Stromal cell of bone marrow (primary cell): ENCODE measurements around the gene ZNF497.
"Not testable (repeated sequence)": the region's sequence is repeated elsewhere in the genome, so short reads cannot be mapped to it uniquely, and the experiment has no call there.

Experiments used
- DNase-seq: peaks from one replicate; pipeline ENCODE4 v3.0.0-alpha.2; 2012; ENCODE audit warnings: low read depth

Gene ZNF497

DNA sequence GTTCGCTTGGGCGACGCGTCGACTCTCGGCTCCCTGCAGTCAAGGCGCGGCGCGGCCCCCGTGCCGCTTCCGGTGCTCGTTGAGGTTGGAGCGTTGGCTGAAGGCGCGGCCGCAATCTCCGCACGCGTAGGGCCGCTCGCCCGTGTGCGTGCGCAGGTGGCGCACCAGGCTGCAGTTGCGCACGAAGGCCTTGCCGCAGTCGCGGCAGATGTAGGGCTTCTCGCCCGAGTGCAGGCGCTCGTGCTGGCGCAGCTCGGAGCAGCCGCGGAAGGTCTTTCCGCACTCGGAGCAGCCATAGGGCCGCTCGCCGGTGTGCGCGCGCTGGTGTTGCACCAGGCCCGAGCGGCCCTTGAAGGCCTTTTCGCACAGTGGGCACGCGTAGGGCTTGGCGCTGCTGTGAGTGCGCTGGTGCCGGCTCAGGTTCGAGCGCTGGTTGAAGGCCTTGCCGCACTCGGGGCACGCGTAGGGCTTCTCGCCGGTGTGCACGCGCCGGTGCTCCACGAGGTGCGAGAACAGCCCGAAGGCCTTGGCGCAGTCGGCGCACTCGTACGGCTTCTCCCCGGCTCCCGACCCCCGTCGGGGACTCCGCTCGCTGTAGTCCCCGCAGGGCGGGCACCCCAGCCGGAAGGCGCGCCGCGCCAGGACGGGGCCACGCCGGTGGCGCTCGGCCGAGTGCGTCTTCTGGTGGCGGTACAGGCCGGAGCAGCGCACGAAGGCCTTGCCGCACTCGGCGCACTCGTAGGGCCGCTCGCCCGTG is 5.3 kb upstream of the ZNF497 start:
- DNase-seq: no peak

DNA sequence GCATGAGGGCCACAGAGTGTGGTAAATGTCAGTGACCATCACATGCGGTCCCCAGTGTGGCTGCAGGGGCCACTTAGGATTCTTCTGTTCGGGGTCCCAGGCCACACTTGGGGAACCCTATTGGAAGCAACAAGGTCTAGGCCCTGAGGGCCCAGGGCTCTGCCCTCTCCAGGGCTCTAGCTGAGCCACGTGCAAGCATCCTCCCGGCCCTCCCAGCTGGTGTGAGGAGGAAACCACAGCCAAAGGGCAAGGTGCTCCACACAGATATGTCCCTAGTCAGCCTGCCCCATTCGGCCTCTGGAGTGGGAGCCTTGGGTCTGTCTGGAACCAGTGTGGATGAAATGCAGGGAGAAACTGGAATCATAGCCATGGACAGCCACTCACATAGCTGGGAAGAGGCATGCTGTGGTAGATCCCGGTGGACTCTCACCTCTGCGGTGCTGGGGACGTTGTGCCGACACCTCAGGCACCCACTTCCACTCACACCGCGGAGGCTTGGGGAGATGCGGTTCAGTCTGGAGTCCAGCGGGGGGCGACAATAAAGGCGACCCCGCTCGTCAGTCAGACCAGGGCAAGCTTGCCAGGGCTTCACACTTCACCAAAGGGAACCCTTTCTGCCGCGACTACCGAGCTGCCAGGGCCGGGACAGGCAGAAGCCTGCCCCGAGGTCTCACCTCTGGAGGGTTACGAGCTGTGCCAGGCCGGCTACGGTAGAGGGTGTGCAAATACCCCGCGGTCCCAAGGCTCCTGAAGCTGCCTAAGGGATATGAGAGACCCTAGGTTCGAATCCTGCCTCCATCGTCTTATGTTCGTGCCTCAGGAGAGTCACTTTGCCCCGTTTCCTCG is 4.3 kb upstream of the ZNF497 start:
- no peak for DNase-seq

DNA sequence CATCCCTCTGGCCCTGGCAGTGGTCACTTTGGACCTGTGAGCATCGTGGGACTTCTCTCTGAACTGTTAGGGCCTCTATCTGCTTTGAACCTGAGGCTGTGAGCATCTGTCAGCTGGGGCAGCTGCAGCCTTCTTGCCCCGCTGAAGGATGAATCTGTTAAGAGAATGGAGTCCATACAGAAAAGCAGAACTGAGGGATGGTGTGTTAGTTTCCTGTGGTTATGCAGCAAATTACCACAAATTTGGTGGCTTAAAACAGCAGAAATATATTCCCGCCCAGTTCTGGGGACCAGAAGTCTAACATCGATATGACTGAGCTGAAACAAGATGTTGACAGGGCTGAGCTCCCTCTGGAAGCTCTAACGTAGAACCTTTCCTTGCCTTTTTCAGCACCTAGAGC is 1.6 kb upstream of the ZNF497 start:
- DNase-seq: no peak

DNA sequence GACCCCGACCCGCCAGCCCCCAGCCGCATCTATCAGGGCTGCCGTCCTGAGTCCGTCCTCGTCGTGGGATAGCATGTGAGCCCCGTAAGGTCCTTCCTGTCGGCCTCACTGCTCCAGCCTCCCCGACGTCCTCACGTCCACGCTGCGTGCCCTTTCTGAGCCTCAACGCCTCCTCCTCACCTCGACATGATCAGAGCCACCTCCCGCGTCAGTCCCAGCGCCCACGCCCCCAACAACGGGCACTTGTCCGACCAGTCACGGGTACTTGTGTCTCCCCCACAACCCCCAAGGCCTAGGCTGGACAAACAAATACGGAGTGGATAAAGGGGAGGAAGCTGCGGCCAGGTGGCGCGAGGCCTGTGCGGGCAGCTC is 665 bp downstream of the ZNF497 start:
- no peak for DNase-seq

DNA sequence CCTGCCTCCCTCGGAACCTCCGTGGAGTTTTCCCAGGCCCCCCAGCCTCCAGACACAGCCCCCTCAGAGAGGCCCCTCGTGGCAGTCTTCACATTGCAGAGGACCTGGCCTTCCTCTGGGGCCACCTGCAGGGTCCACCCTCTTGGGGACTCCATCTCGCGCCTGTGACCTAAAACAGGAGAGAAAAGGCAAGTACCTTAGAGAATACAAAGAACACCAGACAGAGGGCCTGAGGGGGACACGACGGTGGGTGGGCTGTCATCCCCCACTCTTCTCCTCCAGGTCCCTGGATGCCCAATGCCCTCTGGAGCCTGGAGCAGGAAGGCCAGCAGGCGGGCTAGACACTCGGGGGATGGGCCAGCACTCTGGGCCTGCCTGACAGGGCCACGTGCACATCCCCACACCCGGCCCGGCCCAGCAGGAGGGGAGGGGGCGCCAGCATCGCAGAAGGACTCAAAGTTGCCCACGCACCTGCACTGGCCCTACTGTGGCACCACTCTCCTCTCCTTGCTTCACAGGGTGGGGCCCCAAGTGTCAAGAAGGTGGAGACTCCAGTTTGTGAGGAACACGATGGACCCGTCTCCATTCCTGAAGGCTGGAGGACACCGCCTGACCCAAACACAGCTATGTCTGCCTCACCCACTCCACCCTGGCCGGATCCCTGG is 4.9 kb downstream of the ZNF497 start:
- no peak for DNase-seq

DNA sequence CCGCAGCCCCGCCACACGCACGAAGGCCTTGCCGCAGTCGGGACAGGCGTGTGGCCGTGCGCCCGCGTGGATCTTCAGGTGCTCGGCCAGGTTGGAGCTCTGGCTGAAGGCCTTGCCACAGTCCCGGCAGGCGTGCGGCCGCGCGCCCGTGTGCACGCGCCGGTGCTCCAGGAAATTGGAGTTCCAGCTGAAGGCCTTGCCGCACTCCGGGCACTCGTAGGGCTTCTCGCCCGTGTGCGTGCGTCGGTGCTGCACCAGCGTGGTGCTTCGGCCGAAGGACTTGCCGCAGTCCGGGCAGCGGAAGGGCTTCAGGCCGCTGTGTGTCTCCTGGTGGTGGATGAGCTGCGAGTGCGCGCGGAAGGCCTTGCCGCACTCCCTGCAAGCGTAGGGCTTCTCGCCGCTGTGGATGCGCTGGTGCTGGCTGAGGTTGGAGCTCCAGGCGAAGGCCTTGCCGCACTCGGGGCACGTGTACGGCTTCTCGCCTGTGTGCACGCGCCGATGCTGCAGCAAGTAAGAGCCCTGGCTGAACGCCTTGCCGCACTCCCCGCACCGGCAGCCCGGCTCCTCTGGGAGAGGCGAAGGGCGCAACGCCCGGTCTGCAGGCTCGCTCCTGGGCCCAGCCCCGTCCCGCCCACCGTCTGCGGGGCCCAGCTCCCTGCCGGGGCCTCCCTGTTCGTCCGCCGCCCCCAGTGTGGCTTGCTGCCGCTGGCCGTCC is 5.6 kb downstream of the ZNF497 start:
- no peak for DNase-seq

DNA sequence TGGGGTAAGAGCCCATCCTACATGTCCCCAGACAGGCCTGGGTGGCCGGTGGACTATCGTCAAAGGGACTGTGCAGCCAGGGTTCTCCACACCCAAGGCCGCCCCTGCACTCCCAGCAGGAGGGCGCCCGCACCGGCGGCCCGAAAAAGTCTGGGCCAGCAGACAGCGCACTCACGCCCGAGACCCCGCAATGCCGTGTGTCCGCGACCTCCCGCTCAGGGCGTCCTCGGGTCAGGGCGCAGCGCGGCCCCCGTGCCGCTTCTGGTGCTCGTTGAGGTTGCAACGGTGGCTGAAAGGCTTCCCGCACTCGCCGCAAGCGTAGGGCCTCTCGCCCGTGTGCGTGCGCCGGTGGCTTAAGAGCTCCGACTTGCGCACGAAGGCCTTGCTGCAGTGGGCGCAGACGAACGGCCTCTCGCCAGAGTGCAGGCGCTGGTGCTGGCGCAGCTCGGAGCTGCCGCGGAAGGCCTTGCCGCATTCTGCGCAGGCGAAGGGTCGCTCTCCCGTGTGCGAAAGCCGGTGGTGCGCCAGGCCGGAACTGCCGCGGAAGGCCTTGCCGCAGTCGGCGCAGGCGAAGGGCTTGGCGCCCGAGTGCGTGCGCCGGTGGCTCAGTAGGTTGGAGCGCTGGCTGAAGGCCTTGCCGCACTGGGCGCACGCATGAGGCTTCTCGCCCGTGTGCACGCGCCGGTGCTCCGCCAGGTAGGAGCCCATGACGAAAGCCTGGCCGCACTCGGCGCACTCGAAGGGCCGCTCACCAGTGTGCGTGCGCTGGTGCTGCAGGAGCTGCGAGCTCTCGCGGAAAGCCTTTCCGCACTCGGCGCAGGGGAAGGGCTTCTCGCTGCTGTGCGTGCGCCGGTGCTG is 6.4 kb downstream of the ZNF497 start:
- DNase-seq: no peak

DNA sequence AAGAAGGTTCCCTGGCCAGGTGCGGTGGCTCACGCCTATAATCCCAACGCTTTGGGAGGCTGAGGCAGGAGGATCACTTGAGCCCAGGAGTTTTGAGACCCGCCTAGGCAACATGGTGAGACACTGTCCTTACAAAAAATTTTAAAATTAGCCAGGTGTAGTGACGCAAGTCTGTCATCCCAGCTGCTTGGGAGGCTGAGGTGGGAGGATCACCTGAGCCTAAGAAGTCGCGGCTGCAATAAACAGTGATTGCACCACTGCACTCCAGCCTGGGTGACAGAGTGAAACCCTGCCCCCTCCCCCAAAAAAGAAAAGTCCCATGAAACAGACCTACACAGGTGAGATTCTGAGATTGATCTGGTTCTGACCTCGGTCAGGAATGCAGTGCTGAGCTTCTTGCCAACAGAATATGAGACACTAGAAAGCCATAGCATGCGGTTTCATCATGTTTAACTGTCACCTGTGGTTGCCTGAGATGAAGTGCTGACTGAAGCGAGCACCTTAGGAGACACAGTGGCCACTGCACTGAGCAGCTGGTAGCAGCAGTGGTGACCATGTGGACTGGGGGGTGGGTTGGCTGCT is 7.2 kb downstream of the ZNF497 start:
- no peak for DNase-seq

DNA sequence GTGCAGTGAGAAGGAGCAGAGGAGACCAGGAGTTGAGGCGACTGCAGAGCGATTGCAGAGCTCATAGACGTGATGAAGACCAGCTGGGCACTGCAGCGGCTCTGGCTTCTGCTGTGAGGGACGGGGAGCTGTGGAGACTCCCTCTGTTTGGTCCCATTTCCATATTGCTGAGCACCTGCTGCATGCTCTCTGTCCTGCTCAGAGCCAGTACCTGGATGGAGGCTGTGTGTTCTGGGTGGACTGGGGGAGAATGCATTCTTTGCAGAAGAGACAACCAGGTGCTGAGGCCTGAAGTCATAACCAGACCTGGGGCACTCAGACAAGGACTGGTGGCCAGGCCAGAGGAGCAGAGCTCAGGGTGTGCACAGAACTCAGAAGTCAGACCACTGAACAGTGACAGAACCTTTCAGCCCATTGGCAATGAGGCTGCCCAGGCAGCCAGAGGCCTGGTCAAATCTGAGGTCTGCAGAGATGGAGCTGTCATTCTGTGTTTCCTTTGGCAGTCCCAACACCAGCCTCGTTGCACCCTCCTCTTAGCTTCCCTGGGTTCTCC is 8.0 kb downstream of the ZNF497 start:
- no peak for DNase-seq

DNA sequence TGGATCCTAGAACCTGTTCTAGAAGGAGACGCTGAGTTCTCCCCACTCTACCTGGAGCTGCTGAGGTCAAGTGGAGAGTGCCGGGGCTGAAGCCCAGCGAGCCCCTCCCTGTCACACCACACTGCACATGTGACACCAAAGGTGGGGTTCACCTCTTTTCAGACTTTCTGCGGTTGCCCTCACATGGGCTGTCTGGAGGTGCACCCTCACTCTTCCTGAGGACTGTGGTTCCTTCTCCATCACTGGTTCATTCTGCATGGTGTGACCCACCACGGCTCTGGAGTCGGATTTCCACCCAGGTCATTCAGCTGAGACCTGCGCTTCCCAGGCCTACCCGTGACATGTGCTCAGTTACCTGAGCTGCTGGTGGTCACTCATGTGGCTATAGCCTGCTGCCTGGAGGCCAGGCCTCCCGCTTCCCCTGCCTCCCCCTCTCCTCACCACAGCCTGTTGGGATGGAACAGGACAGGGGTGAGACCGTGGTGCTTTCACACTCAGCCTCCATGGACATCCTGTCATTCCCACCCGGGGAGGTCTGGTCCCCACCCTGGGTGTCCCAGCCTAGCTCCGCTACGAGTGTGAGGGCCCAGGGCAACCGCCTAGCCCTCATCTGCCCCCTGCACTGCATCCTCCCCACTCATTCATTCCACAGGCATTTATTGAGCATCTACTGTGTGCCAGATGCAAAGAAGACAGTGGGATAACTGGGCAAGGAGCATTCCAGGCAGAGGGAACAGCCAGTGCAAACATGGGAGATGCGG is 8.7 kb downstream of the ZNF497 start:
- DNase-seq: no peak

DNA sequence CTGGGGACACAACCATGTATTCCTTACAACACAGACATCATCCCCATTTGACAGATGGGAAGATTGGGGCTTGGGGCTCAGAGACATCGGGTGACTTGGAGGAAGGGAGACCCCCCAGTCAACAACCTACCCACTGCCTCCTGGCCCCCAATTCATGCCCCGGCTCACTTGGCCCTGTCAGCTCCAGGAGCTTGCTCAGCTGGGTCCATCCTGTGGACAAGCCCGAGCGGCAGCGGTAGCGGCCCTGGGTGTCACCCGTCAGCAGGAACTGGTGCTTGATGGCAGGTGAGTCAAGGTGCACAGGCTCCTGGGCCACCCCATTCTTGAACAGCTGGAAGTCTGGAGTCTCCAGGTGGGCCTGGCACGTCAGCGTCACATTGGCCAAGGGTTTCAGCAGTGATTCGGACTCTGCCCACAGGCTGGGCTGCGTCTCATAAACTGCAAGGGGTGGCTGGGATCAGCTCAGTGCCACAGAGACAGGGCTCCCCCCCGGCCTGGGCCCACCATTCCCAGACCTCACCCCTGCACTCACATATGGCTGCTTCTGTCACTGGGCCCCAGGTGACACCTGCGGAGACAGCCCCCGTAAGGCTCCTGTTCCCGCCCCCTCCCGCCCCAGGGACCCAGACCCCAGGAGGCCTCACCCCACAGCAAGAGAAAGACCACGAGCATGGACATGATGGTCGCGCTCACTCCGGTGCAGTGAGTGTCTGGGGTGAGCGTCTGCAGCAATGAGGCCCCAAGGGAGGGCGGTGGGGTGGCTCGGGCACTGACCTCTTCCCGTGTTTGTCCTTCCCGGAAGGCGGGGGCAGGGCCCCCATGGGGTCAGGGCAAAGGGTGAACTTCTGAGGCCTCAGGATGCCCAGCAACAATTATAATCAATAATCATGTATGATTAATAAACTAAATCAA is 9.5 kb downstream of the ZNF497 start, which contains the start of gene A1BG:
Gene A1BG, minus strand, starts transcription at position 733 of the 912 bp plus-strand sequence. Its CDS starts 55 bp downstream, at position 678.
- DNase-seq: no peak

DNA sequence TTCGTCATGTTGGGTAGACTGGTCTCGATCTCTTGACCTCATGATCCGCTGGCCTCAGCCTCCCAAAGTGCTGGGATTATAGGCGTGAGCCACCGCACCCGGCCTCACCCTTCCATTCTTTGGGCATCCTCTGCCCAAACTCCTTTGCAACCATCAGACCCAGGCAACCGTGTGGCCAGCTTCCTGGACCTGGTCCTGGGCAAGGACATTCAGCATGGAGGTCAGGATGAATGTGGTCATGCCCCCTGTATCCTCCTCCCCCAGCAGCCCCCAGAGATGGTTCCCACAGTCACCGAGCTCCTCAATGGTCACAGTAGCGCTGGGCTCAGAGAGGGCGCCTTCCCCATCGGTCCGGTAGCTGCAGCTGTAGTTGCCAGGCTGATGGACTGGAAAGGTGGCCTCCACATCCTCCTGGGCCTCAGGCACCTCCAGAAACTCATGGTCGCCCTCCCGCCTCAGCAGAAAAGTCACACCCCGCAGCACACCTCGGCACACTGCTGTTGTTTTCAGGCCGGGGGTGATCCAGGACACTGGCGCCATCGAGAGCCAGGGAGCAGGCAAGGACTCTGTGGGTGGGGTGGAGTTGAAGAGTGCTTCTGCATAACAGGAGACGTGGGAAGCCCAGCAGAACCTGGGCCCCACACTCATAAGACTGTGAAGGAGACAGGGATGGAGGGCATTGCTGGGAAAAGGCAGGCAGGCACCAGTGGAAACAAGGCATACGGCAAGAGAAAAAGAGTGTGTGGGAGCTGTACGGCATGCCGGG is 10.4 kb downstream of the ZNF497 start:
- no peak for DNase-seq

DNA sequence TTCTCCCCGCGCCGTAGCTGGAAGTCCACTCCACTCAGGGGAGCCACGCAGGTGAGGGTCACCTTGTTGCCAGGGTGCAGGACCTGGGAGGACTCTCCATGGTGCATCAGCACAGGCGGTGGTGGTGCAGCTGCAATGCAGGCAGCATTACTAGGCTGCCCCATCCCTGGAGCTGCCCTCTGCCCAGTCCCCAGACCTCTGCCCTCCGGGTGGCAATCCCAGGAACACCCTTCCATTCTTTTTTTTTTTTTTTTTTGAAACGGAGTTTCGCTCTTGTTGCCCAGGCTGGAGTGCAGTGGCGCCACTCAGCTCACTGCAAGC is 11.0 kb downstream of the ZNF497 start:
- DNase-seq: no peak

DNA sequence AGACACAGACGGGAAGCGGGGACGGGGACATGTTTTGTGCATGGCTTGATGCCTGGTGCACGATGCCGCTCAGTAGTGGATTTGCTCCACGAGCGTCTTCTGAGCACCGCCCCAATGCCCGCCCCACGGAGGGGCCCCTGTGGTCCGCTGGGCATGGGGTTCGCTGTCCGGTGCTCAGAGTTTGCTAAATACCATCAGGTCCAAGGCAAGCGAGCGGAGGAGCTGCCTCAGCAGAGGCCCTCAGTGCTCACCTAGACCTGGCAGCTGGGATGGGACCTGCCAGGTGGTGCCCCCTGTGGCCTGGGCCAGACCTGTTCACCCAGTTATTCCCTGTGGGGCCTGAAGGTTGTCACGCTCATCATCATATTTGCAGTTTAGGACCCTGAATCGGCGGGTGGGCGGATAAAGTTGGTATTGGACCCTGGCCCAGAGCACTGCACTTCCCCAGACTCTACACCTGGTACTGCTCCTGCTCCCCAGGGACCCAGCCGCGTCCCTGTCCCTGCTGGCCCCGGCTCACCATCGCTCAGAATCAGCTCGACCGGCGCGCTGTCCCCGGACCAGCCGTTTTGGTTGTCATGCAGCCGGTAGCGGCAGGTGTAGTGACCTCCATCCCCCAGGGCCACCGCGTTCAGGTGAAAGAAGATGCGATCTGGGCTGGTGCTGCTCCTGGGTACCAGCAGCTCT is 11.5 kb downstream of the ZNF497 start:
- no peak for DNase-seq

DNA sequence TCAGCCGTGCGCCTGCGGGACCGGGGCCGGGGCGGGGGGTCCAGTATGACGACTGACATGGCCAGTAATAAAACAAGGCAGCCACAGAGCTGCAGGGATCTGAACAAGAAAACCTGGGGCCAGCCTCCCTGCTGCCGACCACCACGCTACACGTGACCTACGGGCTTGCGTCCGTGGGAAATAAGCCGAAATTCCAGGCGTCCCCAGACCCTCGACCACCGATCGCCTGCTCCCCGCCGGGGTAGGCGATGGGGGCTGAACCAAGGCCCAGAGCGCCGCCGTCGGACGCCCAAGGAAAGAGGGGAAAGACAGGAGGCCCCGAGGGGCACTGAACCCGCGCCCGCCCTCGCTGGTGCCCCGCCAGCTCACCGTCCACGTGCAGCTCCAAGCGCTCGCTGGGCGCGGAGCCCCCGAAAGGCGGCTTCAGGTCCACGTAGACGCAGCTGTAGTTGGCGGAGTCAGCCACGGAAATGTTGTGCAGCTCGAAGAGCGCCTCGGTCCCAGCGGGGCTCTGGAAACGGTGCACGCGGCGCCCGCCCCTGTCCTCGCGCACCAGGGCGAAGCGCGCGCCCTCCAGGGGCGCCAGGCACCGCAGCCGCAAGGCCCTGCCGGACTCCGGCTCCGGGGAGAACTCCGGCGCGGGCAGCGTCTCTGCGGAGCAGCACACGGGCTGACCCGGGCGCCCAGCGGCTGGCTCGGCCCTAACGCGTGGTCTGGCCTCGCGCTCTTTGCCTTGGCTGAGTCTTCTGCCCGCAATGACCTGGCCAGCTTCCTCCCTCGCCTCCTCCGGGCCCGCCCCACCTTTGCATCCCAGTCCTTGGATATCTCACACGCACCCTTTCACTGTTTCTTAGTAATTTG is 12.3 kb downstream of the ZNF497 start:
- no peak for DNase-seq

DNA sequence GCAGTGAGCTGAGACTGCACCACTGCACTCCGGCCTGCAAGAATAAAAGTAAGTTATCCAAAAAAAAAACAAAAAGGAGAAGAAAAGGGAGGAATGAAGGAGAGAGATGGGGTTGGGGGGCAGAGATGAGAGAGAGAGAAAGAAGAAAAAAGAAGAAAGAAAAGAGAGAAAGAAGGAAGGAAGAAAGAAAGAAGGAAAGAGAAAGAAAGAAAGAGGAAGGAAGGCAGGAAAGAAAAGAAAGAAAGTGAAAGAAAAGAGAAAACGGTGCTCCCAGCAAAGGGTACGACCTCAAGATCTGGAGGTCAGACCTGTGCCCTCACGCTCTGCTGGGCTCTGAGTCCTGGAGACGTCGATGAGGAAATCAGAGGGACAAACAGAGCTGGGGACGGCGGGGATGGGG is 13.0 kb downstream of the ZNF497 start:
- DNase-seq: no peak

DNA sequence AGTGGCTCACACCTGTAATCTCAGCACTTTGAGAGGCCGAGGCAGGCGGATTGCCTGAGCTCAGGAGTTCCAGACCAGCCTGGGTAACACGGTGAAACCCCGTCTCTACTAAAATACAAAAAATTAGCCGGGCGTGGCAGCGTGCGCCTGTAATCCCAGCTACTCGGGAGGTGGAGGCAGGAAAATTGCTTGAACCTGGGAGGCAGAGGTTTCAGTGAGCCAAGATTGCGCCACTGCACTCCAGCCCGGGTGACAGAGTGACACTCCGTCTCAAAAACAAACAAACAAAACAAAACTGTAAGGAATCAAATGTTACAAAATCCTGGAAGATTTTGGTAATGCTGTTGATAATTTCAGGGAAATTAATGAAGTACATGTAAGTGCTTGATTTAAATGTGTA is 14.5 kb downstream of the ZNF497 start:
- DNase-seq: not testable (repeated sequence)
